HepG2 (cell line): ENCODE data around the gene KLHL21. TPM values are rescaled to one million over a fixed set of nuclear protein-coding genes. Genes with fewer than 3 reads are reported as not detected.

Experiments
- ATAC-seq: fragments of 200-7000 bp; cut with Tn5 transposase; 3 replicates; pipeline ENCODE4 v1.9.1; 2020; ENCODE audit warnings: mild to moderate bottlenecking, moderate library complexity
- BruUV-seq: library from RNA; stranded (reverse); fragments of 400-500 nt; replicated peaks from 2 replicates; lab custom pipeline; 2021; lab: Mats Ljungman, UMichigan
- CTCF ChIA-PET: fragments of 300-600 bp; formaldehyde crosslinking; extraction: SDS; loops from one replicate; lab custom pipeline; 2021; ENCODE audit warnings: low total read pairs, inconsistent platforms, low intra/inter-chr PET ratio; lab: Yijun Ruan, JAX
- POLR2A ChIA-PET: fragments of 350-600 bp; sonication (Branson Sonifier 250); formaldehyde crosslinking; loops from one replicate; lab custom pipeline; 2020; ENCODE audit warnings: antibody characterized with exemption, inconsistent platforms; lab: Yijun Ruan, JAX
- DNase-seq: peaks from one replicate; pipeline ENCODE4 v3.0.0-alpha.2; 2015; ENCODE audit warnings: low spot score
- FAIRE-seq: peaks from 3 replicates; lab custom pipeline; 2011; peaks lifted over from hg19 to GRCh38; lab: Jason Lieb, UNC
- H2AFZ ChIP-seq: one replicate; pipeline ENCODE4 v1.6.1; 2011; ENCODE audit warnings: low read length, inconsistent platforms
- H3K27ac ChIP-seq: fragments of 300-600 bp; 3 replicates; pipeline ENCODE4 v1.8.0; 2011; ENCODE audit warnings: mixed run types, mild to moderate bottlenecking, mixed read lengths, low read length, inconsistent platforms; ENCODE audit not compliant: insufficient read depth; ENCODE audit errors: extremely low read length
- H3K27me3 ChIP-seq, 2 experiments: fragments of 200-600 bp in 1 of 2; 2 replicates in 1 of 2; 3 replicates in 1 of 2; pipeline versions ENCODE4 v1.6.0 to v1.8.0; 2011; ENCODE audit warnings: low read length in 2 of 2, mild to moderate bottlenecking in 2 of 2, moderate library complexity in 2 of 2, inconsistent platforms in 1 of 2; ENCODE audit not compliant: insufficient read depth in 2 of 2, control insufficient read depth in 1 of 2
- H3K36me3 ChIP-seq, 2 experiments: fragments of 200-600 bp in 1 of 2; replicated peaks in 1 of 2; 2 replicates in 1 of 2; 3 replicates in 1 of 2; pipeline versions ENCODE4 v1.5.1 to v1.8.0; 2011; ENCODE audit warnings: low read length in 2 of 2, inconsistent platforms in 1 of 2; ENCODE audit not compliant: insufficient read depth in 2 of 2, control insufficient read depth in 1 of 2
- H3K4me1 ChIP-seq: 2 replicates; pipeline ENCODE4 v1.5.1; 2012; ENCODE audit warnings: low read length, inconsistent platforms; ENCODE audit not compliant: insufficient read depth
- H3K4me2 ChIP-seq: 2 replicates; pipeline ENCODE4 v1.6.0; 2011; ENCODE audit warnings: low read depth, low read length, inconsistent platforms
- H3K4me3 ChIP-seq, 3 experiments: fragments of 200-600 bp in 1 of 3; sonication (generic), shearing (Covaris generic) in 1 of 3; replicated peaks in 1 of 3; 2 replicates each; pipeline ENCODE4 v1.5.1; 2011 to 2016; ENCODE audit warnings: low read length in 3 of 3, inconsistent platforms in 2 of 3, low read depth in 2 of 3, mild to moderate bottlenecking in 2 of 3, control low read depth in 1 of 3, mixed read lengths in 1 of 3; ENCODE audit not compliant: insufficient read depth in 1 of 3
- H3K79me2 ChIP-seq: one replicate; pipeline ENCODE4 v1.6.1; 2011; ENCODE audit warnings: low read length, inconsistent platforms; ENCODE audit not compliant: insufficient read depth
- H3K9ac ChIP-seq: 2 replicates; pipeline ENCODE4 v1.6.0; 2011; ENCODE audit warnings: mild to moderate bottlenecking, low read depth, low read length, inconsistent platforms; ENCODE audit not compliant: insufficient read depth
- H3K9me3 ChIP-seq: 2 replicates; pipeline ENCODE4 v1.5.1; 2012; ENCODE audit warnings: mild to moderate bottlenecking, low read length
- H4K20me1 ChIP-seq: 2 replicates; pipeline ENCODE4 v1.6.0; 2011; ENCODE audit warnings: inconsistent platforms, mild to moderate bottlenecking, low read length, moderate library complexity; ENCODE audit not compliant: insufficient read depth
- CEBPG ChIP-seq: IDR thresholded peaks from 2 replicates; pipeline ENCODE4 v1.6.1; 2016
- EP300 ChIP-seq, 3 experiments: sonication (generic) in 1 of 3; formaldehyde crosslinking in 1 of 3; IDR thresholded peaks; 2 replicates each; pipeline versions ENCODE4 v1.5.1 to v1.6.1; 2011 to 2020; ENCODE audit warnings: low read depth in 2 of 3, low read length in 2 of 3, borderline replicate concordance in 1 of 3, improper control_type of control experiment in 1 of 3, mild to moderate bottlenecking in 1 of 3, missing genetic modification reagents in 1 of 3, moderate library complexity in 1 of 3
- HNRNPK ChIP-seq: fragments of 200-400 bp; formaldehyde crosslinking; IDR thresholded peaks from 2 replicates; pipeline ENCODE4 v1.6.1; 2018; ENCODE audit warnings: low read length, low read depth, moderate library complexity, mild to moderate bottlenecking; ENCODE audit not compliant: poor library complexity, severe bottlenecking
- MTF2 ChIP-seq: sonication (generic); formaldehyde crosslinking; IDR thresholded peaks from 2 replicates; pipeline ENCODE4 v1.5.0; 2020; ENCODE audit warnings: missing genetic modification reagents, borderline replicate concordance
- NCOA5 ChIP-seq: sonication (generic); formaldehyde crosslinking; IDR thresholded peaks from 2 replicates; pipeline ENCODE4 v1.4.0; 2020; ENCODE audit warnings: missing genetic modification reagents
- PCBP2 ChIP-seq: fragments of 200-400 bp; formaldehyde crosslinking; optimal IDR thresholded peaks from 2 replicates; pipeline ENCODE3; 2018; ENCODE audit warnings: low read length, low read depth; ENCODE audit not compliant: poor library complexity, severe bottlenecking
- SMC3 ChIP-seq: IDR thresholded peaks from 2 replicates; pipeline ENCODE4 v1.6.1; 2011; ENCODE audit warnings: low read length, improper control_type of control experiment
- TBL1XR1 ChIP-seq: fragments of 150-350 bp; IDR thresholded peaks from 2 replicates; pipeline ENCODE4 v1.6.1; 2014; ENCODE audit warnings: borderline replicate concordance, low read length; ENCODE audit not compliant: partially characterized antibody
- TCF12 ChIP-seq, 2 experiments: fragments of 450-650 bp in 1 of 2; sonication (generic) in 1 of 2; formaldehyde crosslinking in 1 of 2; IDR thresholded peaks; 2 replicates each; pipeline versions ENCODE4 v1.6.1 to v1.8.0; 2017 to 2022; ENCODE audit warnings: antibody characterized with exemption in 1 of 2, mild to moderate bottlenecking in 1 of 2, missing genetic modification reagents in 1 of 2, moderate library complexity in 1 of 2
- WIZ ChIP-seq: sonication (generic); formaldehyde crosslinking; IDR thresholded peaks from 2 replicates; pipeline ENCODE4 v1.5.1; 2020; ENCODE audit warnings: mild to moderate bottlenecking, missing genetic modification reagents
- ZBTB7A ChIP-seq: sonication (generic); formaldehyde crosslinking; IDR thresholded peaks from 2 replicates; pipeline ENCODE4 v1.8.0; 2022; ENCODE audit warnings: mild to moderate bottlenecking, missing genetic modification reagents
- ZC3H13 ChIP-seq: sonication (generic); formaldehyde crosslinking; IDR thresholded peaks from 2 replicates; pipeline ENCODE4 v1.8.1; 2023; ENCODE audit warnings: mild to moderate bottlenecking, missing genetic modification reagents, moderate library complexity
- ZNF543 ChIP-seq: sonication (generic); formaldehyde crosslinking; IDR thresholded peaks from 2 replicates; pipeline ENCODE4 v1.4.0; 2020; ENCODE audit warnings: mild to moderate bottlenecking, missing genetic modification reagents
- ZNF547 ChIP-seq: sonication (generic); formaldehyde crosslinking; IDR thresholded peaks from 2 replicates; pipeline ENCODE4 v1.5.1; 2020; ENCODE audit warnings: mild to moderate bottlenecking, missing genetic modification reagents
- ZNF549 ChIP-seq: sonication (generic); formaldehyde crosslinking; IDR thresholded peaks from 2 replicates; pipeline ENCODE4 v1.5.0; 2020; ENCODE audit warnings: missing genetic modification reagents
- ZNF556 ChIP-seq: sonication (generic); formaldehyde crosslinking; IDR thresholded peaks from 2 replicates; pipeline ENCODE4 v1.4.0; 2020; ENCODE audit warnings: mild to moderate bottlenecking, missing genetic modification reagents, borderline replicate concordance
- ZNF598 ChIP-seq: sonication (generic); formaldehyde crosslinking; IDR thresholded peaks from 2 replicates; pipeline ENCODE4 v1.5.1; 2020; ENCODE audit warnings: mild to moderate bottlenecking, missing genetic modification reagents, borderline replicate concordance
- ZNF883 ChIP-seq: sonication (generic); formaldehyde crosslinking; IDR thresholded peaks from 2 replicates; pipeline ENCODE4 v1.5.1; 2020; ENCODE audit warnings: mild to moderate bottlenecking, missing genetic modification reagents; ENCODE audit errors: not compliant biosample characterization
- WGBS: methylation state at CpG from one replicate; pipeline ENCODE4 v1.1.6; 2017; ENCODE audit warnings: low lambda C conversion rate; 5-methylcytosine and 5-hydroxymethylcytosine counted together
- in situ Hi-C: cut with HindIII; loops from 2 replicates; pipeline ENCODE4 v1.10.0; 2017; ENCODE audit warnings: low pct_unique_long_range_greater_than_20kb; ENCODE audit not compliant: extremely low pct_ligation_motif_present
- intact Hi-C: fragments of 100-400 bp; cut with micrococcal nuclease; formaldehyde crosslinking; loops from one replicate; pipeline ENCODE4 v1.10.0; 2022; ENCODE audit not compliant: unreplicated experiment
- polyA plus RNA-seq, 8 experiments: library from polyadenylated mRNA; depleted of rRNA in 3 of 8; stranded (reverse) in 7 of 8; unstranded in 1 of 8; fragments of >200 nt; fragmentation: Illumina TruSeq in 4 of 8; extraction: Trizol in 4 of 8; gene quantifications; 2 replicates each; pipeline versions ENCODE4 v1.2.1 to v1.2.3, GENCODE V29; 2011 to 2016; ENCODE audit warnings: low read depth in 4 of 8, missing spikeins in 1 of 8, mixed read lengths in 1 of 8; ENCODE audit not compliant: insufficient read depth in 1 of 8
- total RNA-seq, 5 experiments: library from RNA; depleted of rRNA; stranded (reverse); fragments of >200 nt; fragmentation: Illumina TruSeq; extraction: Trizol; gene quantifications; 2 replicates each; pipeline ENCODE4 v1.2.3, GENCODE V29; 2016; ENCODE audit warnings: low read depth in 1 of 5
- TF ChIP-seq, protein P1 (sequence below): sonication (generic); formaldehyde crosslinking; IDR thresholded peaks from 2 replicates; pipeline ENCODE4 v1.5.1; 2020; ENCODE audit warnings: mild to moderate bottlenecking, missing genetic modification reagents, borderline replicate concordance
- TF ChIP-seq, protein P2 (sequence below): sonication (generic); formaldehyde crosslinking; IDR thresholded peaks from 2 replicates; pipeline ENCODE4 v1.4.0; 2020; ENCODE audit warnings: mild to moderate bottlenecking, missing genetic modification reagents

KLHL21 gene
- total and polyA plus RNA-seq, 2 of the 13 experiments (the other 11 are each of a cell fraction or from before 2014, with no cell fraction given) = 14.8 to 25.0 TPM

DNA sequence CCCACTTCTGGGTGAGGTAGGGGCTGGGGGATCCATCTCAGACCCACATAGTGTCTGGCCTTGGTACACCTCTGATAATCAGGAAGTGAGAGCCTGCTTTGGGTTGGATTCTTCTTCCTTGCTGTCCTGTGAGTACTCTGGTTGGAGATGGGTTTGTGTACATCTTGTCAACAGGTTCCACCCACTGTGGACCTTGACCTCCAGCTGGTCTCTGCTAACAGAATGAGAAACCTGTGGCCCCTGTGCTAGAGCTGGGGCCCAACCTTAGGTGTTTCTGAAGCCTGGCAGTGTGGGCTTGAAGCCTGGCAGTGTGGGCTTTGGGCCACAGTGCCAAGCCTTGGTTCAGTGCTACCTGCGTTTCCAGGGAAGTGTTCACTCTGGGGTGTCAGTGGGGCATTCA lies 20.3 kb downstream of the KLHL21 start (continued):
- no peak for TF ChIP-seq MTF2 (CRISPR knock-in tag)
- no peak for TF ChIP-seq ZNF549 (CRISPR knock-in tag)
- TF ChIP-seq SMC3 = no peak
- peak; percentile 12 for TF ChIP-seq TBL1XR1
- TF ChIP-seq PCBP2 = no peak

DNA sequence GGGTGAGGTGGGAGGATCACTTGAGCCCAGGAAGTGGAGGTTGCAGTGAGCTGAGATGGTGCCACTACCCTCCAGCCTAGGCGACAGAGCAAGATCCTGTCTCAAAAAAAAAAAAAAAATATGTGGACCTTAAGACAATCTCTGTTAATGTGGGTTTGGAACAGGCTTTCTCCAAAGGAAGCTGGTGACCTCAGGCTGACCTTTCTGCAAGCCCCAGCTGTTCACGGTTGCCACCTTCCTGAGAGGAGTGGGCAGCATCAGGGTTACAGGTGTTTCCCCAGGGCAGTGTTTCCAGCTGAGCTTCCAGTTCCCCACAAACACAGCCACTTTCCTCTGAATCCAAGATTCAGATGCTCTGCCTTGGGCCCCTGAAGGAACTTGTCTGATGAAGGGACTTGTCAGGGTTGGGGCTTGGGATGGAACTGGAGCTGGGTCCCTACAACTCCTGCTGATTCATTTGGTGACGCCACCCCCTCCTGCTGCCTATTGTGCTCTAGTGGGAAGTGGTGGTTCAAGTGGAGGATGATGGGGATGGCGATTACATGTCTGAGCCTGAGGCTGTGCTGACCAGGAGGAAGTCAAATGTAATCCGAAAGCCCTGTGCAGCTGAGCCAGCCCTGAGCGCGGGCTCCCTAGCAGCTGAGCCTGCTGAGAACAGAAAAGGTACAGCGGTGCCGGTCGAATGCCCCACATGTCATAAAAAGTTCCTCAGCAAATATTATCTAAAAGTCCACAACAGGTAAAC lies 20.9 kb downstream of the KLHL21 start:
- POLR2A ChIA-PET = interaction anchor here (1.6 to 5.2 kb wide), 3 partner anchors 13 to 27 kb away, joined by 8 to 113 read pairs (median 38); partner anchors contain the start of genes KLHL21, NOL9 and TAS1R1
- no peaks in the 10 kb centered on the region for H3K27me3 ChIP-seq
- in situ Hi-C loops = no loop called here
- H3K4me3 ChIP-seq = peak overlapping the region; percentile 9 to 91 (median 16); a peak in 3 of 6 replicates
- no peaks in the 10 kb centered on the region for H3K9me3 ChIP-seq
- FAIRE-seq = no peak
- H2AFZ ChIP-seq = no peak overlapping the region
- peak overlapping the region; percentile 65 for H3K27ac ChIP-seq
- CTCF ChIA-PET = interaction anchor here (0.9 to 1.3 kb wide), 2 partner anchors 27 to 53 kb away, joined by 3 read pairs; partner anchors contain the start of gene NOL9
- intact Hi-C loops = loop anchor here (5.0 kb wide), 1 partner anchor 46 kb away; no protein-coding TSS in a partner anchor
- peak overlapping the region; percentile 82 for H3K9ac ChIP-seq
- peaks cover 52% of the 10 kb centered on the region for H3K4me1 ChIP-seq
- no peaks in the 10 kb centered on the region for H3K36me3 ChIP-seq
- BruUV-seq = no TSS peak
- peak overlapping the region; percentile 96 for H3K4me2 ChIP-seq
- peaks cover 15% of the 10 kb centered on the region for H3K79me2 ChIP-seq
- no peak for ATAC-seq
- peaks cover 4% of the 10 kb centered on the region; the same call in 1 of the 2 replicates for H4K20me1 ChIP-seq
- 34% methylated on average over 8 of the region's 10 CpGs for WGBS
- DNase-seq = no peak
- no peak for TF ChIP-seq ZBTB7A
- TF ChIP-seq ZC3H13 (CRISPR knock-in tag) = 0 out of 2 replicates have a peak, but pooled peaks have one; percentile 7
- TF ChIP-seq, protein P1, sequence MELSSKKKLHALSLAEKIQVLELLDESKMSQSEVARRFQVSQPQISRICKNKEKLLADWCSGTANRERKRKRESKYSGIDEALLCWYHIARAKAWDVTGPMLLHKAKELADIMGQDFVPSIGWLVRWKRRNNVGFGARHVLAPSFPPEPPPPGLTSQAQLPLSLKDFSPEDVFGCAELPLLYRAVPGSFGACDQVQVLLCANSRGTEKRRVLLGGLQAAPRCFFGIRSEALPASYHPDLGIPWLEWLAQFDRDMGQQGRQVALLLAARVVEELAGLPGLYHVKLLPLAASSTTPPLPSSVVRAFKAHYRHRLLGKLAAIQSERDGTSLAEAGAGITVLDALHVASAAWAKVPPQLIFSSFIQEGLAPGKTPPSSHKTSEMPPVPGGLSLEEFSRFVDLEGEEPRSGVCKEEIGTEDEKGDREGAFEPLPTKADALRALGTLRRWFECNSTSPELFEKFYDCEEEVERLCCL (CRISPR knock-in tag) = 0 out of 2 replicates have a peak, but pooled peaks have one; percentile 42
- TF ChIP-seq ZNF556 = no peak
- no peak for TF ChIP-seq WIZ
- peak; percentile 78; the same call in 1 of the 2 replicates for TF ChIP-seq ZNF598 (CRISPR knock-in tag)
- no peak for TF ChIP-seq NCOA5 (CRISPR knock-in tag)
- TF ChIP-seq ZNF883 (CRISPR knock-in tag) = peak; percentile 31
- 0 out of 2 replicates have a peak, but pooled peaks have one; percentile 1 for TF ChIP-seq ZNF547 (CRISPR knock-in tag)
- no peak for TF ChIP-seq ZNF543 (CRISPR knock-in tag)
- TF ChIP-seq, protein P2, sequence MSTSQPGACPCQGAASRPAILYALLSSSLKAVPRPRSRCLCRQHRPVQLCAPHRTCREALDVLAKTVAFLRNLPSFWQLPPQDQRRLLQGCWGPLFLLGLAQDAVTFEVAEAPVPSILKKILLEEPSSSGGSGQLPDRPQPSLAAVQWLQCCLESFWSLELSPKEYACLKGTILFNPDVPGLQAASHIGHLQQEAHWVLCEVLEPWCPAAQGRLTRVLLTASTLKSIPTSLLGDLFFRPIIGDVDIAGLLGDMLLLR = no peak
- no peak for TF ChIP-seq TCF12 (IDR thresholded peaks at IDR 0.05)
- TF ChIP-seq TCF12 (CRISPR knock-in tag; IDR thresholded peaks at IDR 0.05) = no peak
- no peak for TF ChIP-seq EP300 (IDR thresholded peaks at IDR 0.05; ENCODE audit: low read depth in 2 of 2, low read length in 2 of 2)
- no peak for TF ChIP-seq EP300 (CRISPR knock-in tag; IDR thresholded peaks at IDR 0.05; ENCODE audit: borderline replicate concordance)
- TF ChIP-seq CEBPG = no peak
- no peak for TF ChIP-seq HNRNPK
